ENCODE data around the gene EVA1B. TPM values are rescaled to one million over a fixed set of nuclear protein-coding genes. Genes with fewer than 3 reads are reported as not detected.

EVA1B gene
- total RNA-seq, 1 donor: 191 TPM

Other genes with a start within 250 kb of the EVA1B start
- under 0.01 TPM in 1 of 2 replicates, not detected in the other for gene TEKT2, start 239.6 kb downstream of the EVA1B start, total RNA-seq
- 25.0 and 26.4 TPM in 2 replicates for gene ADPRS, start 234.8 kb downstream of the EVA1B start, total RNA-seq
- gene COL8A2, start 198.4 kb downstream of the EVA1B start, total RNA-seq: 4.7 and 6.8 TPM in 2 replicates
- gene TRAPPC3, start 174.2 kb downstream of the EVA1B start, total RNA-seq: 94.6 and 102 TPM in 2 replicates
- 142 and 187 TPM in 2 replicates for gene MAP7D1, start 167.5 kb downstream of the EVA1B start, total RNA-seq
- 120 and 130 TPM in 2 replicates for gene THRAP3, start 99.2 kb downstream of the EVA1B start, total RNA-seq
- gene SH3D21, start 17.3 kb downstream of the EVA1B start, total RNA-seq: 3.9 and 5.8 TPM in 2 replicates
- gene STK40, start 62.3 kb upstream of the EVA1B start, total RNA-seq: 17.4 and 24.6 TPM in 2 replicates
- gene LSM10, start 74.3 kb upstream of the EVA1B start, total RNA-seq: 6.9 and 10.0 TPM in 2 replicates
- 6.0 and 8.1 TPM in 2 replicates for gene OSCP1, start 126.8 kb upstream of the EVA1B start, total RNA-seq
- gene MRPS15, start 140.7 kb upstream of the EVA1B start, total RNA-seq: 63.5 and 83.8 TPM in 2 replicates
- 0.32 TPM in 1 of 2 replicates, not detected in the other for gene CSF3R, start 159.3 kb upstream of the EVA1B start, total RNA-seq